ENCODE measurements around the gene GULP1. TPM values are rescaled to one million over a fixed set of nuclear protein-coding genes. Genes with fewer than 3 reads are reported as not detected.

Gene GULP1
- total RNA-seq, 1 experiment from 2014 or later = 75.1 TPM

DNA sequence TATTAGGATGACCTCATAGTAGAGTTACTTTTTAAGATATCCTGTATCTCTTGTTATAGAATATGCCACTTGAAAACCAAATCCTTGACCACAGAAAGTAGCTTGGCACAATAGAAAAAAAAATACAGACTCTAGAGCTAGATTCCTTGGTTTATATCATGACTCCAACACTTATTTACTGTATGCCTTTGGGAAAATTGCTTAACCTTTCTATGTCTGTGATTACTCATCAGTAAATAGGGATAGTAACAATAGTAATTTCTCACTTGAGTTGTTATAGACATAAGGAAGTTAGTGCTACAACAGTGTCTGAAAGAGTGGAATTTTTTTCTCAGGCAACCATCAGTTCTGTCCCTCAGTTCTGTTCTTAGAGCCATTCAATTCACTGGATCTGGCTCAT lies 193.8 kb downstream of the GULP1 start:
- CTCF ChIA-PET = no interaction called here
- peaks cover 56% of the 10 kb centered on the region for H3K4me1 Mint-ChIP-seq
- TF ChIP-seq, protein P1, sequence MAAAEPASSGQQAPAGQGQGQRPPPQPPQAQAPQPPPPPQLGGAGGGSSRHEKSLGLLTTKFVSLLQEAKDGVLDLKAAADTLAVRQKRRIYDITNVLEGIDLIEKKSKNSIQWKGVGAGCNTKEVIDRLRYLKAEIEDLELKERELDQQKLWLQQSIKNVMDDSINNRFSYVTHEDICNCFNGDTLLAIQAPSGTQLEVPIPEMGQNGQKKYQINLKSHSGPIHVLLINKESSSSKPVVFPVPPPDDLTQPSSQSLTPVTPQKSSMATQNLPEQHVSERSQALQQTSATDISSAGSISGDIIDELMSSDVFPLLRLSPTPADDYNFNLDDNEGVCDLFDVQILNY (CRISPR knock-in tag; IDR thresholded peaks at IDR 0.05) = no peak
- no peak for TF ChIP-seq ZNF232 (CRISPR knock-in tag; IDR thresholded peaks at IDR 0.05)
- no peak for TF ChIP-seq NFE2L1 (CRISPR knock-in tag; IDR thresholded peaks at IDR 0.05)
- no peak for TF ChIP-seq NFATC4 (CRISPR knock-in tag; IDR thresholded peaks at IDR 0.05)
- TF ChIP-seq, protein P2, sequence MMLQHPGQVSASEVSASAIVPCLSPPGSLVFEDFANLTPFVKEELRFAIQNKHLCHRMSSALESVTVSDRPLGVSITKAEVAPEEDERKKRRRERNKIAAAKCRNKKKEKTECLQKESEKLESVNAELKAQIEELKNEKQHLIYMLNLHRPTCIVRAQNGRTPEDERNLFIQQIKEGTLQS (CRISPR knock-in tag; conservative IDR thresholded peaks at IDR 0.05) = no peak
- no peak for TF ChIP-seq ELF4 (CRISPR knock-in tag; IDR thresholded peaks at IDR 0.05; ENCODE audit: low read depth)
- TF ChIP-seq, protein P3, sequence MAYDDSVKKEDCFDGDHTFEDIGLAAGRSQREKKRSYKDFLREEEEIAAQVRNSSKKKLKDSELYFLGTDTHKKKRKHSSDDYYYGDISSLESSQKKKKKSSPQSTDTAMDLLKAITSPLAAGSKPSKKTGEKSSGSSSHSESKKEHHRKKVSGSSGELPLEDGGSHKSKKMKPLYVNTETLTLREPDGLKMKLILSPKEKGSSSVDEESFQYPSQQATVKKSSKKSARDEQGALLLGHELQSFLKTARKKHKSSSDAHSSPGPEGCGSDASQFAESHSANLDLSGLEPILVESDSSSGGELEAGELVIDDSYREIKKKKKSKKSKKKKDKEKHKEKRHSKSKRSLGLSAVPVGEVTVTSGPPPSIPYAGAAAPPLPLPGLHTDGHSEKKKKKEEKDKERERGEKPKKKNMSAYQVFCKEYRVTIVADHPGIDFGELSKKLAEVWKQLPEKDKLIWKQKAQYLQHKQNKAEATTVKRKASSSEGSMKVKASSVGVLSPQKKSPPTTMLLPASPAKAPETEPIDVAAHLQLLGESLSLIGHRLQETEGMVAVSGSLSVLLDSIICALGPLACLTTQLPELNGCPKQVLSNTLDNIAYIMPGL (CRISPR knock-in tag; IDR thresholded peaks at IDR 0.05) = no peak
- H3K27me3 Mint-ChIP-seq (ENCODE audit: low read depth) = no peaks in the 10 kb centered on the region
- DNase-seq (ENCODE audit: low spot score) (no peak), ATAC-seq (no peak)
- no peaks in the 10 kb centered on the region for H3K36me3 Mint-ChIP-seq
- no peak overlapping the region for H3K4me3 Mint-ChIP-seq
- no peaks in the 10 kb centered on the region for H3K9me3 Mint-ChIP-seq
- peak overlapping the region; percentile 2; the same call in 1 of the 2 replicates for H3K27ac Mint-ChIP-seq
- POLR2A ChIA-PET = no interaction called here

DNA sequence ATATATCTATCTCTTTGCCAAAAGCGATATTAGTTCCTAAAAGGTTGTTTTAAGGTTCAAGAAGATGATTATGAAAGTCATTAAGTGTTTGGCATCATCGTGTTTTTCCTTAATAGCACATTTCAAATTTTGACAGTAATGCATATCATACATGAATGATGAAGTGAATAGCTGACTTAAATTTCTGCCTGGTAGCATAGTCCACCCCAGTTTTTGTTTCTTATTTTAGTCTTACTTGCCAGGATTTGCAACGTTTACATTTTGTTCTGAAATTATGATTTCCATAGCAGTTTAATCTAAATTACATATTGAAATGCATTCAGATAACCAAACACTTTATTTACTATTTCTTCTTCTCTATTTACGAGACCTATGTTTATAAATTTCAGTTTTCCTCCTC lies 201.1 kb downstream of the GULP1 start:
- ChIA-PET POLR2A (no interaction called here), CTCF (no interaction called here)
- Mint-ChIP-seq H3K27ac (no peak overlapping the region), H3K27me3 (ENCODE audit: low read depth) (no peaks in the 10 kb centered on the region), H3K4me1 (peaks cover 62% of the 10 kb centered on the region), H3K4me3 (no peak overlapping the region), H3K36me3 (peaks cover 5% of the 10 kb centered on the region; the same call in 1 of the 2 replicates), H3K9me3 (no peaks in the 10 kb centered on the region)
- ATAC-seq = no peak
- DNase-seq (ENCODE audit: low spot score) = no peak
- TF ChIP-seq JUN (CRISPR knock-in tag; IDR thresholded peaks at IDR 0.05) = no peak
- TF ChIP-seq, protein P4, sequence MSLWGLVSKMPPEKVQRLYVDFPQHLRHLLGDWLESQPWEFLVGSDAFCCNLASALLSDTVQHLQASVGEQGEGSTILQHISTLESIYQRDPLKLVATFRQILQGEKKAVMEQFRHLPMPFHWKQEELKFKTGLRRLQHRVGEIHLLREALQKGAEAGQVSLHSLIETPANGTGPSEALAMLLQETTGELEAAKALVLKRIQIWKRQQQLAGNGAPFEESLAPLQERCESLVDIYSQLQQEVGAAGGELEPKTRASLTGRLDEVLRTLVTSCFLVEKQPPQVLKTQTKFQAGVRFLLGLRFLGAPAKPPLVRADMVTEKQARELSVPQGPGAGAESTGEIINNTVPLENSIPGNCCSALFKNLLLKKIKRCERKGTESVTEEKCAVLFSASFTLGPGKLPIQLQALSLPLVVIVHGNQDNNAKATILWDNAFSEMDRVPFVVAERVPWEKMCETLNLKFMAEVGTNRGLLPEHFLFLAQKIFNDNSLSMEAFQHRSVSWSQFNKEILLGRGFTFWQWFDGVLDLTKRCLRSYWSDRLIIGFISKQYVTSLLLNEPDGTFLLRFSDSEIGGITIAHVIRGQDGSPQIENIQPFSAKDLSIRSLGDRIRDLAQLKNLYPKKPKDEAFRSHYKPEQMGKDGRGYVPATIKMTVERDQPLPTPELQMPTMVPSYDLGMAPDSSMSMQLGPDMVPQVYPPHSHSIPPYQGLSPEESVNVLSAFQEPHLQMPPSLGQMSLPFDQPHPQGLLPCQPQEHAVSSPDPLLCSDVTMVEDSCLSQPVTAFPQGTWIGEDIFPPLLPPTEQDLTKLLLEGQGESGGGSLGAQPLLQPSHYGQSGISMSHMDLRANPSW (CRISPR knock-in tag; conservative IDR thresholded peaks at IDR 0.05; ENCODE audit: low read depth) = no peak
- TF ChIP-seq, protein P5, sequence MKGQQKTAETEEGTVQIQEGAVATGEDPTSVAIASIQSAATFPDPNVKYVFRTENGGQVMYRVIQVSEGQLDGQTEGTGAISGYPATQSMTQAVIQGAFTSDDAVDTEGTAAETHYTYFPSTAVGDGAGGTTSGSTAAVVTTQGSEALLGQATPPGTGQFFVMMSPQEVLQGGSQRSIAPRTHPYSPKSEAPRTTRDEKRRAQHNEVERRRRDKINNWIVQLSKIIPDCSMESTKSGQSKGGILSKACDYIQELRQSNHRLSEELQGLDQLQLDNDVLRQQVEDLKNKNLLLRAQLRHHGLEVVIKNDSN (CRISPR knock-in tag; IDR thresholded peaks at IDR 0.05) = no peak
- no peak for TF ChIP-seq TEAD4 (CRISPR knock-in tag; IDR thresholded peaks at IDR 0.05)
- TF ChIP-seq, protein P6, sequence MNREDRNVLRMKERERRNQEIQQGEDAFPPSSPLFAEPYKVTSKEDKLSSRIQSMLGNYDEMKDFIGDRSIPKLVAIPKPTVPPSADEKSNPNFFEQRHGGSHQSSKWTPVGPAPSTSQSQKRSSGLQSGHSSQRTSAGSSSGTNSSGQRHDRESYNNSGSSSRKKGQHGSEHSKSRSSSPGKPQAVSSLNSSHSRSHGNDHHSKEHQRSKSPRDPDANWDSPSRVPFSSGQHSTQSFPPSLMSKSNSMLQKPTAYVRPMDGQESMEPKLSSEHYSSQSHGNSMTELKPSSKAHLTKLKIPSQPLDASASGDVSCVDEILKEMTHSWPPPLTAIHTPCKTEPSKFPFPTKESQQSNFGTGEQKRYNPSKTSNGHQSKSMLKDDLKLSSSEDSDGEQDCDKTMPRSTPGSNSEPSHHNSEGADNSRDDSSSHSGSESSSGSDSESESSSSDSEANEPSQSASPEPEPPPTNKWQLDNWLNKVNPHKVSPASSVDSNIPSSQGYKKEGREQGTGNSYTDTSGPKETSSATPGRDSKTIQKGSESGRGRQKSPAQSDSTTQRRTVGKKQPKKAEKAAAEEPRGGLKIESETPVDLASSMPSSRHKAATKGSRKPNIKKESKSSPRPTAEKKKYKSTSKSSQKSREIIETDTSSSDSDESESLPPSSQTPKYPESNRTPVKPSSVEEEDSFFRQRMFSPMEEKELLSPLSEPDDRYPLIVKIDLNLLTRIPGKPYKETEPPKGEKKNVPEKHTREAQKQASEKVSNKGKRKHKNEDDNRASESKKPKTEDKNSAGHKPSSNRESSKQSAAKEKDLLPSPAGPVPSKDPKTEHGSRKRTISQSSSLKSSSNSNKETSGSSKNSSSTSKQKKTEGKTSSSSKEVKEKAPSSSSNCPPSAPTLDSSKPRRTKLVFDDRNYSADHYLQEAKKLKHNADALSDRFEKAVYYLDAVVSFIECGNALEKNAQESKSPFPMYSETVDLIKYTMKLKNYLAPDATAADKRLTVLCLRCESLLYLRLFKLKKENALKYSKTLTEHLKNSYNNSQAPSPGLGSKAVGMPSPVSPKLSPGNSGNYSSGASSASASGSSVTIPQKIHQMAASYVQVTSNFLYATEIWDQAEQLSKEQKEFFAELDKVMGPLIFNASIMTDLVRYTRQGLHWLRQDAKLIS (CRISPR knock-in tag; IDR thresholded peaks at IDR 0.05; ENCODE audit: borderline replicate concordance) = no peak
- TF ChIP-seq, protein P7, sequence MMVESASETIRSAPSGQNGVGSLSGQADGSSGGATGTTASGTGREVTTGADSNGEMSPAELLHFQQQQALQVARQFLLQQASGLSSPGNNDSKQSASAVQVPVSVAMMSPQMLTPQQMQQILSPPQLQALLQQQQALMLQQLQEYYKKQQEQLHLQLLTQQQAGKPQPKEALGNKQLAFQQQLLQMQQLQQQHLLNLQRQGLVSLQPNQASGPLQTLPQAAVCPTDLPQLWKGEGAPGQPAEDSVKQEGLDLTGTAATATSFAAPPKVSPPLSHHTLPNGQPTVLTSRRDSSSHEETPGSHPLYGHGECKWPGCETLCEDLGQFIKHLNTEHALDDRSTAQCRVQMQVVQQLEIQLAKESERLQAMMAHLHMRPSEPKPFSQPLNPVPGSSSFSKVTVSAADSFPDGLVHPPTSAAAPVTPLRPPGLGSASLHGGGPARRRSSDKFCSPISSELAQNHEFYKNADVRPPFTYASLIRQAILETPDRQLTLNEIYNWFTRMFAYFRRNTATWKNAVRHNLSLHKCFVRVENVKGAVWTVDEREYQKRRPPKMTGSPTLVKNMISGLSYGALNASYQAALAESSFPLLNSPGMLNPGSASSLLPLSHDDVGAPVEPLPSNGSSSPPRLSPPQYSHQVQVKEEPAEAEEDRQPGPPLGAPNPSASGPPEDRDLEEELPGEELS (CRISPR knock-in tag; IDR thresholded peaks at IDR 0.05) = no peak
- TF ChIP-seq ETV6 (CRISPR knock-in tag; IDR thresholded peaks at IDR 0.05) = no peak
- TF ChIP-seq, protein P8, sequence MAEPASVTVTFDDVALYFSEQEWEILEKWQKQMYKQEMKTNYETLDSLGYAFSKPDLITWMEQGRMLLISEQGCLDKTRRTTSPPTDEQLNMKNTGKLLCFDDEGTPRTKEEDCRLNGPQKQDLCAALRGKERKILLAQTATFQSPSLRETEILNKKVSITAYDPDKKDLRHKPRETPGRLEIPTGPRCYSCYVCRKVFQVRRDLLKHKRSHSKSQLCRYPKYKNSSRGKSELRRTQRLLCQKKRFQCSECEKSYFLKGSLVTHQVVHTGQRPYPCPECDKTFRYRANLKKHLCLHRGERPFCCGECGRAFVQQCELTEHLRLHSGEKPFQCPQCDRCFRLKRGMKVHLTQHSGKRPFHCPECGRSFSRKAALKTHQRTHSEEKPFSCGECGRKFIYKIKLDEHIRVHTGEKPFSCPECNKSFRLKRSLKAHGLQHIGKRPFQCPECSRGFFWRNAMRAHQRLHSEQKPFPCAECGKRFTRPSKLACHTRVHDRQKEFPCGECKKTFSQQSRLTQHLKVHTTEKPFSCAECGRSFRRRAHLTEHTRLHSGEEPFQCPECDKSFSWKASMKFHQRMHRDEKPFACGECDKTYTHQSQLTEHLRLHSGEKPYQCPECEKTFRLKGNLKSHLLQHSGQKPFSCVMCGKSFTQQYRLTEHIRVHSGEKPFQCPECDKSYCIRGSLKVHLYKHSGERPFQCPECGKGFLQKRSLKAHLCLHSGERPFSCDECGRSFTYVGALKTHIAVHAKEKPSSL (CRISPR knock-in tag; conservative IDR thresholded peaks at IDR 0.05) = no peak
- TF ChIP-seq, protein P9, sequence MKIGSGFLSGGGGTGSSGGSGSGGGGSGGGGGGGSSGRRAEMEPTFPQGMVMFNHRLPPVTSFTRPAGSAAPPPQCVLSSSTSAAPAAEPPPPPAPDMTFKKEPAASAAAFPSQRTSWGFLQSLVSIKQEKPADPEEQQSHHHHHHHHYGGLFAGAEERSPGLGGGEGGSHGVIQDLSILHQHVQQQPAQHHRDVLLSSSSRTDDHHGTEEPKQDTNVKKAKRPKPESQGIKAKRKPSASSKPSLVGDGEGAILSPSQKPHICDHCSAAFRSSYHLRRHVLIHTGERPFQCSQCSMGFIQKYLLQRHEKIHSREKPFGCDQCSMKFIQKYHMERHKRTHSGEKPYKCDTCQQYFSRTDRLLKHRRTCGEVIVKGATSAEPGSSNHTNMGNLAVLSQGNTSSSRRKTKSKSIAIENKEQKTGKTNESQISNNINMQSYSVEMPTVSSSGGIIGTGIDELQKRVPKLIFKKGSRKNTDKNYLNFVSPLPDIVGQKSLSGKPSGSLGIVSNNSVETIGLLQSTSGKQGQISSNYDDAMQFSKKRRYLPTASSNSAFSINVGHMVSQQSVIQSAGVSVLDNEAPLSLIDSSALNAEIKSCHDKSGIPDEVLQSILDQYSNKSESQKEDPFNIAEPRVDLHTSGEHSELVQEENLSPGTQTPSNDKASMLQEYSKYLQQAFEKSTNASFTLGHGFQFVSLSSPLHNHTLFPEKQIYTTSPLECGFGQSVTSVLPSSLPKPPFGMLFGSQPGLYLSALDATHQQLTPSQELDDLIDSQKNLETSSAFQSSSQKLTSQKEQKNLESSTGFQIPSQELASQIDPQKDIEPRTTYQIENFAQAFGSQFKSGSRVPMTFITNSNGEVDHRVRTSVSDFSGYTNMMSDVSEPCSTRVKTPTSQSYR (CRISPR knock-in tag; IDR thresholded peaks at IDR 0.05) = no peak

Data from WTC11 (cell line).